PC-9 (cell line): ENCODE results near the gene CLCN2. TPM values are rescaled to one million over a fixed set of nuclear protein-coding genes. Genes with fewer than 3 reads are reported as not detected.

ENCODE experiments used
- BruUV-seq: library from RNA; stranded (reverse); fragments of 400-500 nt; replicated peaks from 2 replicates; lab custom pipeline; 2021; lab: Mats Ljungman, UMichigan
- CTCF ChIA-PET: fragments of 300-600 bp; sonication (Branson Sonifier 250); formaldehyde crosslinking; loops from one replicate; lab custom pipeline; 2022; ENCODE audit warnings: antibody characterized with exemption; lab: Charles Lee
- POLR2A ChIA-PET: fragments of 300-600 bp; sonication (Branson Sonifier 250); formaldehyde crosslinking; loops from one replicate; lab custom pipeline; 2022; ENCODE audit warnings: antibody characterized with exemption; ENCODE audit not compliant: unreplicated experiment; lab: Charles Lee
- DNase-seq, 2 experiments: peaks; one replicate each; pipeline versions ENCODE4 v3.0.0 to v3.0.0-alpha.2; 2015 to 2022; ENCODE audit warnings: mixed read lengths in 1 of 2
- H2AFZ ChIP-seq: fragments of 200-600 bp; sonication (generic); 2 replicates; pipeline ENCODE4 v1.8.1; 2017; ENCODE audit warnings: antibody characterized with exemption
- H3F3A ChIP-seq: fragments of 200-600 bp; sonication (generic); 2 replicates; pipeline ENCODE4 v1.8.1; 2017; ENCODE audit warnings: antibody characterized with exemption, mild to moderate bottlenecking, low read depth; ENCODE audit not compliant: insufficient read depth
- H3K27ac ChIP-seq: fragments of 200-600 bp; sonication (generic); 2 replicates; pipeline ENCODE4 v1.6.1; 2016; ENCODE audit warnings: mixed run types
- H3K27me3 ChIP-seq: fragments of 200-600 bp; sonication (generic); 2 replicates; pipeline ENCODE4 v1.6.1; 2016; ENCODE audit warnings: low read depth, mixed run types; ENCODE audit not compliant: insufficient read depth
- H3K36me3 ChIP-seq: fragments of 200-600 bp; sonication (generic); 2 replicates; pipeline ENCODE4 v1.6.1; 2016; ENCODE audit warnings: low read depth, mixed run types
- H3K4me1 ChIP-seq: fragments of 200-600 bp; sonication (generic); replicated peaks from 2 replicates; pipeline ENCODE4 v1.6.1; 2016; ENCODE audit warnings: mixed run types; ENCODE audit not compliant: insufficient read depth
- H3K4me2 ChIP-seq: fragments of 200-600 bp; sonication (generic); 2 replicates; pipeline ENCODE4 v1.6.1; 2017; ENCODE audit warnings: mixed run types
- H3K4me3 ChIP-seq: fragments of 200-600 bp; sonication (generic); 2 replicates; pipeline ENCODE4 v1.6.1; 2016; ENCODE audit warnings: mixed run types
- H3K79me2 ChIP-seq: fragments of 200-600 bp; sonication (generic); 2 replicates; pipeline ENCODE4 v1.6.1; 2017; ENCODE audit warnings: low read depth, mixed run types
- H3K9me2 ChIP-seq: fragments of 200-600 bp; sonication (generic); 2 replicates; pipeline ENCODE4 v1.8.1; 2017; ENCODE audit warnings: mild to moderate bottlenecking; ENCODE audit not compliant: insufficient read depth
- H3K9me3 ChIP-seq: fragments of 200-600 bp; sonication (generic); 2 replicates; pipeline ENCODE4 v1.8.1; 2016; ENCODE audit warnings: low read depth; ENCODE audit not compliant: insufficient read depth
- H4K20me1 ChIP-seq: fragments of 200-600 bp; sonication (generic); 2 replicates; pipeline ENCODE4 v1.8.1; 2017; ENCODE audit not compliant: insufficient read depth
- CTCF ChIP-seq: fragments of 200-600 bp; sonication (generic); conservative IDR thresholded peaks from 2 replicates; pipeline ENCODE4 v1.6.1; 2017; ENCODE audit warnings: mixed run types, antibody characterized with exemption, mild to moderate bottlenecking, moderate library complexity
- EZH2 ChIP-seq: fragments of 200-600 bp; sonication (generic); IDR thresholded peaks from 2 replicates; pipeline ENCODE4 v1.8.0; 2017; ENCODE audit warnings: antibody characterized with exemption, low read depth
- intact Hi-C: fragments of 100-400 bp; cut with micrococcal nuclease; formaldehyde crosslinking; loops from one replicate; pipeline ENCODE4 v1.10.0; 2022; ENCODE audit not compliant: unreplicated experiment
- total RNA-seq: library from RNA; stranded (reverse); gene quantifications from 2 replicates; pipeline ENCODE4 v1.2.3, GENCODE V29; 2021

The CLCN2 gene
- total RNA-seq, 1 experiment from 2014 or later = 27.1 TPM

GRCh38 chr3:184386047-184386806, 24.8 kb upstream of the CLCN2 start:
- no peaks in the 10 kb centered on the region for H4K20me1 ChIP-seq
- TF ChIP-seq EZH2 (no peak), CTCF (no peak)
- no peak overlapping the region for H3K27ac ChIP-seq
- POLR2A ChIA-PET = no interaction called here
- peaks cover 82% of the 10 kb centered on the region for H3K27me3 ChIP-seq
- H3K79me2 ChIP-seq = no peaks in the 10 kb centered on the region
- no peak overlapping the region for H3K4me3 ChIP-seq
- H3K4me1 ChIP-seq = no peaks in the 10 kb centered on the region
- no peaks in the 10 kb centered on the region for H3K36me3 ChIP-seq
- H3K9me2 ChIP-seq = no peaks in the 10 kb centered on the region
- H3K9me3 ChIP-seq = no peaks in the 10 kb centered on the region
- H3K4me2 ChIP-seq = no peak overlapping the region
- BruUV-seq = no TSS peak
- H3F3A ChIP-seq = no peaks in the 10 kb centered on the region
- intact Hi-C loops = no loop called here
- CTCF ChIA-PET = interaction anchor here (0.6 to 0.9 kb wide), 2 partner anchors 11 to 15 kb away, joined by 7 to 30 read pairs; no protein-coding TSS in a partner anchor
- no peak for DNase-seq
- no peak overlapping the region for H2AFZ ChIP-seq

- no peak overlapping the region for H3K4me2 ChIP-seq
- H3K9me3 ChIP-seq = no peaks in the 10 kb centered on the region
- no peak overlapping the region for H3K4me3 ChIP-seq
- BruUV-seq = no TSS peak
- no peaks in the 10 kb centered on the region for H3K79me2 ChIP-seq
- no peaks in the 10 kb centered on the region for H4K20me1 ChIP-seq
- H3F3A ChIP-seq = no peaks in the 10 kb centered on the region
- TF ChIP-seq CTCF (no peak), EZH2 (no peak)
- H3K4me1 ChIP-seq = no peaks in the 10 kb centered on the region
- peaks cover 79% of the 10 kb centered on the region for H3K27me3 ChIP-seq
- no peaks in the 10 kb centered on the region for H3K36me3 ChIP-seq
- intact Hi-C loops = no loop called here
- no peak overlapping the region for H2AFZ ChIP-seq
- no peaks in the 10 kb centered on the region for H3K9me2 ChIP-seq
- CTCF ChIA-PET = interaction anchor here (0.9 kb wide), 1 partner anchor 13 kb away, joined by 30 read pairs; no protein-coding TSS in a partner anchor
- POLR2A ChIA-PET = interaction anchor here (0.5 to 0.6 kb wide), 2 partner anchors 13 to 258 kb away, joined by 3 to 4 read pairs; no protein-coding TSS in a partner anchor
- DNase-seq = no peak
- no peak overlapping the region for H3K27ac ChIP-seq
Measured at GRCh38 chr3:184384856-184385422, 23.5 kb upstream of the CLCN2 start.

GRCh38 chr3:184384342-184384741, 22.9 kb upstream of the CLCN2 start:
- TF ChIP-seq CTCF (no peak), EZH2 (no peak)
- H4K20me1 ChIP-seq = no peaks in the 10 kb centered on the region
- H3F3A ChIP-seq = no peaks in the 10 kb centered on the region
- peaks cover 76% of the 10 kb centered on the region for H3K27me3 ChIP-seq
- H3K27ac ChIP-seq = no peak overlapping the region
- H2AFZ ChIP-seq = no peak overlapping the region
- intact Hi-C loops = no loop called here
- H3K4me1 ChIP-seq = no peaks in the 10 kb centered on the region
- ChIA-PET CTCF (no interaction called here), POLR2A (interaction anchor here (0.6 to 0.7 kb wide), 2 partner anchors 13 to 485 kb away, joined by 3 to 4 read pairs; no protein-coding TSS in a partner anchor)
- DNase-seq = no peak
- H3K36me3 ChIP-seq = no peaks in the 10 kb centered on the region
- H3K4me3 ChIP-seq = no peak overlapping the region
- no TSS peak for BruUV-seq
- H3K4me2 ChIP-seq = no peak overlapping the region
- H3K79me2 ChIP-seq = no peaks in the 10 kb centered on the region
- H3K9me3 ChIP-seq = no peaks in the 10 kb centered on the region
- no peaks in the 10 kb centered on the region for H3K9me2 ChIP-seq
